ENCODE data around the gene CDH23.

DNA sequence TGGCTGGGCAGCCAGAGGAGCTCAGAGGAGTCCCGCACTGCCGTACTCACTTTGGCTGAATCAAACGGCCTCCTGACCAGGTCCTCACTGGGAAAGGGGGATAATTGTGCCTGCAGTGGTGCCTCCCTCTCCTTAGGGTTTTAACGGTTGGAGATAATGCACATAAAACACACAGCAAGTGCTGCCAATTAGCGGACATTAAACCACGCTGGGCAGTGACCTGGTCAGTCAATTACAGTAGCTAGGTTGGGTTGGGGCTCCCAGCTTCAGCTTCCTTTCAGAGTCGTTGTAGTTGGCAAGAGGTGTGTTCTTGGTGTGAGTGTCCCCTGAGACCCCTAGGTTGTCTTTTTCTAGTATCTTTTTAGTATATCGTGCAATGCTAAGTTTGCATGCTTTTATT lies 176.2 kb downstream of the CDH23 start:
- TF ChIP-seq, protein P1, sequence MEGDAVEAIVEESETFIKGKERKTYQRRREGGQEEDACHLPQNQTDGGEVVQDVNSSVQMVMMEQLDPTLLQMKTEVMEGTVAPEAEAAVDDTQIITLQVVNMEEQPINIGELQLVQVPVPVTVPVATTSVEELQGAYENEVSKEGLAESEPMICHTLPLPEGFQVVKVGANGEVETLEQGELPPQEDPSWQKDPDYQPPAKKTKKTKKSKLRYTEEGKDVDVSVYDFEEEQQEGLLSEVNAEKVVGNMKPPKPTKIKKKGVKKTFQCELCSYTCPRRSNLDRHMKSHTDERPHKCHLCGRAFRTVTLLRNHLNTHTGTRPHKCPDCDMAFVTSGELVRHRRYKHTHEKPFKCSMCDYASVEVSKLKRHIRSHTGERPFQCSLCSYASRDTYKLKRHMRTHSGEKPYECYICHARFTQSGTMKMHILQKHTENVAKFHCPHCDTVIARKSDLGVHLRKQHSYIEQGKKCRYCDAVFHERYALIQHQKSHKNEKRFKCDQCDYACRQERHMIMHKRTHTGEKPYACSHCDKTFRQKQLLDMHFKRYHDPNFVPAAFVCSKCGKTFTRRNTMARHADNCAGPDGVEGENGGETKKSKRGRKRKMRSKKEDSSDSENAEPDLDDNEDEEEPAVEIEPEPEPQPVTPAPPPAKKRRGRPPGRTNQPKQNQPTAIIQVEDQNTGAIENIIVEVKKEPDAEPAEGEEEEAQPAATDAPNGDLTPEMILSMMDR (IDR thresholded peaks at IDR 0.05): no peak
- no peak for TF ChIP-seq POLR2A (IDR thresholded peaks at IDR 0.05)

Data from vagina (tissue), 2 donors.